GM12878 (cell line): Measurements from ENCODE around the gene AVPR1B. TPM values are rescaled to one million over a fixed set of nuclear protein-coding genes. Genes with fewer than 3 reads are reported as not detected.

ENCODE experiments used
- CREB1 ChIP-seq: IDR thresholded peaks from 2 replicates; pipeline ENCODE4 v1.6.1; 2012; ENCODE audit warnings: low read depth, mild to moderate bottlenecking, inconsistent platforms
- CUX1 ChIP-seq: IDR thresholded peaks from 2 replicates; pipeline ENCODE4 v1.6.1; 2012; ENCODE audit warnings: improper control_type of control experiment, low read depth, low read length; ENCODE audit not compliant: insufficient replicate concordance
- PBX3 ChIP-seq: IDR thresholded peaks from 2 replicates; pipeline ENCODE4 v1.6.1; 2011; ENCODE audit warnings: mild to moderate bottlenecking, low read depth, low read length, moderate library complexity; ENCODE audit not compliant: insufficient replicate concordance
- ZNF217 ChIP-seq: fragments of 450-650 bp; IDR thresholded peaks from 2 replicates; pipeline ENCODE4 v1.6.1; 2017; ENCODE audit warnings: antibody characterized with exemption, mild to moderate bottlenecking
- polyA plus RNA-seq, 11 experiments: library from polyadenylated mRNA; depleted of rRNA in 4 of 11; unstranded in 6 of 11; stranded (reverse) in 5 of 11; fragments of >200 nt; fragmentation: Nextera tagmentation in 4 of 11; fragmentation: Illumina TruSeq in 1 of 11; extraction: Ambion mirVana in 4 of 11; extraction: Trizol in 1 of 11; gene quantifications; 1 replicate in 1 of 11; 2 replicates in 10 of 11; pipeline versions ENCODE4 v1.2.1 to v1.2.3, GENCODE V29; 2011 to 2016; ENCODE audit warnings: inconsistent platforms in 2 of 11, missing spikeins in 2 of 11, low read depth in 1 of 11
- total RNA-seq, 4 experiments: library from RNA; depleted of rRNA in 3 of 4; stranded (reverse); fragments of >200 nt in 3 of 4; fragmentation: Illumina TruSeq in 1 of 4; extraction: Trizol in 1 of 4; gene quantifications; 2 replicates each; pipeline versions ENCODE4 v1.2.1 to v1.2.3, GENCODE V29; 2013 to 2021
- TF ChIP-seq, protein P1 (sequence below): fragments of 450-650 bp; IDR thresholded peaks from 2 replicates; pipeline ENCODE4 v1.6.1; 2017; ENCODE audit warnings: mild to moderate bottlenecking
- TF ChIP-seq, protein P2 (sequence below): IDR thresholded peaks from 2 replicates; pipeline ENCODE4 v1.6.1; 2012; ENCODE audit warnings: low read depth, low read length, improper control_type of control experiment

AVPR1B gene
- total and polyA plus RNA-seq, 10 of the 15 experiments (the other 5 are each of a cell fraction or from before 2014, with no cell fraction given) = not detected

- TF ChIP-seq, protein P1, sequence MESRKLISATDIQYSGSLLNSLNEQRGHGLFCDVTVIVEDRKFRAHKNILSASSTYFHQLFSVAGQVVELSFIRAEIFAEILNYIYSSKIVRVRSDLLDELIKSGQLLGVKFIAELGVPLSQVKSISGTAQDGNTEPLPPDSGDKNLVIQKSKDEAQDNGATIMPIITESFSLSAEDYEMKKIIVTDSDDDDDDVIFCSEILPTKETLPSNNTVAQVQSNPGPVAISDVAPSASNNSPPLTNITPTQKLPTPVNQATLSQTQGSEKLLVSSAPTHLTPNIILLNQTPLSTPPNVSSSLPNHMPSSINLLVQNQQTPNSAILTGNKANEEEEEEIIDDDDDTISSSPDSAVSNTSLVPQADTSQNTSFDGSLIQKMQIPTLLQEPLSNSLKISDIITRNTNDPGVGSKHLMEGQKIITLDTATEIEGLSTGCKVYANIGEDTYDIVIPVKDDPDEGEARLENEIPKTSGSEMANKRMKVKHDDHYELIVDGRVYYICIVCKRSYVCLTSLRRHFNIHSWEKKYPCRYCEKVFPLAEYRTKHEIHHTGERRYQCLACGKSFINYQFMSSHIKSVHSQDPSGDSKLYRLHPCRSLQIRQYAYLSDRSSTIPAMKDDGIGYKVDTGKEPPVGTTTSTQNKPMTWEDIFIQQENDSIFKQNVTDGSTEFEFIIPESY = no peak
- TF ChIP-seq ZNF217 = no peak
- TF ChIP-seq CUX1 = no peak
- TF ChIP-seq CREB1 = no peak
- TF ChIP-seq, protein P2, sequence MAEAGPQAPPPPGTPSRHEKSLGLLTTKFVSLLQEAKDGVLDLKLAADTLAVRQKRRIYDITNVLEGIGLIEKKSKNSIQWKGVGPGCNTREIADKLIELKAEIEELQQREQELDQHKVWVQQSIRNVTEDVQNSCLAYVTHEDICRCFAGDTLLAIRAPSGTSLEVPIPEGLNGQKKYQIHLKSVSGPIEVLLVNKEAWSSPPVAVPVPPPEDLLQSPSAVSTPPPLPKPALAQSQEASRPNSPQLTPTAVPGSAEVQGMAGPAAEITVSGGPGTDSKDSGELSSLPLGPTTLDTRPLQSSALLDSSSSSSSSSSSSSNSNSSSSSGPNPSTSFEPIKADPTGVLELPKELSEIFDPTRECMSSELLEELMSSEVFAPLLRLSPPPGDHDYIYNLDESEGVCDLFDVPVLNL = no peak
- TF ChIP-seq PBX3 = no peak
Measured at GRCh38 chr1:206097381-206097780, 19.8 kb downstream of the AVPR1B start (continued).
